GM12891 (cell line): ENCODE measurements around the gene NDUFA5. TPM values are rescaled to one million over a fixed set of nuclear protein-coding genes. Genes with fewer than 3 reads are reported as not detected.

Source experiments
- DNase-seq: peaks from one replicate; pipeline ENCODE4 v3.0.0; 2011; ENCODE audit warnings: low spot score; ENCODE audit not compliant: insufficient read length
- FAIRE-seq: peaks from 2 replicates; lab custom pipeline; 2011; peaks lifted over from hg19 to GRCh38; lab: Jason Lieb, UNC
- PAX5 ChIP-seq: IDR thresholded peaks from 2 replicates; pipeline ENCODE4 v1.6.1; 2011; ENCODE audit warnings: low read length, moderate library complexity, mild to moderate bottlenecking; ENCODE audit not compliant: insufficient read depth, severe bottlenecking
- POLR2A ChIP-seq: IDR thresholded peaks from 2 replicates; pipeline ENCODE4 v1.6.1; 2011; ENCODE audit warnings: low read depth, low read length, control low read depth
- POLR2AphosphoS5 ChIP-seq: IDR thresholded peaks from 2 replicates; pipeline ENCODE4 v1.6.1; 2011; ENCODE audit warnings: low read depth, low read length, control low read depth
- POU2F2 ChIP-seq: IDR thresholded peaks from 2 replicates; pipeline ENCODE4 v1.6.1; 2011; ENCODE audit warnings: low read depth, mild to moderate bottlenecking, control low read depth, low read length, moderate library complexity
- SPI1 ChIP-seq: IDR thresholded peaks from 2 replicates; pipeline ENCODE4 v1.6.1; 2011; ENCODE audit warnings: low read depth, low read length, control low read depth
- TAF1 ChIP-seq: IDR thresholded peaks from 2 replicates; pipeline ENCODE4 v1.6.1; 2011; ENCODE audit warnings: low read depth, low read length, control low read depth
- polyA plus RNA-seq: library from polyadenylated mRNA; unstranded; fragments of >200 nt; gene quantifications from one replicate; pipeline ENCODE4 v1.2.1, GENCODE V29; 2012; ENCODE audit warnings: low read depth, missing spikeins, inconsistent platforms; ENCODE audit not compliant: missing spikeins

Gene NDUFA5
- polyA plus RNA-seq: 38.7 TPM

DNA sequence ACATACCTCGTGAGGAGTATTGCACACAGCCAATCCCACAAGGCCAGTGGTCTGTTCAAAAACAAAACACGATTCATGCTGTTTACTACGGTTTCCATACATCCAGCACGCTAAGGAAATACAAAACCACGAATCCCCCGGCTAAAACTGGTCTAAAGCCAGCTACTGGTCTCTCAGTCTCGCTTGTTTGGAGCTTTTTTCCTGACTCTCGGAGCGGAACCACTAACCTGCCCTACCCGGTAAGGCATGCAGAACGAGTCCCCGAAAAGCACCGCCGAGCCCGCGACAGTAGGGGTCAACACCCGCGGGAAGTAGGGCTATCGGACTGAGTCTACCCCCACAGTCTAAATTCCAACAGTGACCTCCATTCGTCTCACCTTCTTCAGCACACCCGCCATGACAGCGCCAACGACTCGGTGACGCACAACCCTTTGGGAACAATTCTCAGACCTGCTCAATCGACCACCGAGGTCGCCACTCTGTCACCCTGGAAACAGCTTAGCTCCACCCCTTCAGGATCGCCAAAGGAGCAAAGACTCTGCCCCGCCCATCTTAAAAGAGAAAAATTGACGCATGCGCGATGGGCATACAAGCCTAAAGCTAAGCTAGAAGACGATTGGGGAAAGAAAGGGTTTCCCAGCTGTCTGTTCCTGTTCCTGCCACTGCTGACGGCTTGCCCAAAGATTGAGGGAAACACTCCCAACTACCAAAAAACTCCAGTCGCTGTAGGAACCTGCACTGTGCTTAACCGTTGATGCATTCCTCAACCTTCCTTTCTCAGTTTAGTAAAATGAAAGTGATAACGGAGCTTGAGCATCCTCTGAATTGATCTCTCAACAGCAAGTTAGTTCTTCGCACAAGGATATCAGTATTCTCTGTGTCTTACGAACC is at the start of gene NDUFA5:
NDUFA5 (minus strand) TSS at position 421 of the 891 bp plus-strand sequence; CDS start at position 398, 23 bp downstream.
- TF ChIP-seq PAX5 (peak; percentile 33), POU2F2 (peak; percentile 62; the same call in 1 of the 2 replicates), TAF1 (peak; percentile 89), SPI1 (no peak), POLR2A (peak; percentile 78), POLR2AphosphoS5 (peak; percentile 75)
- peak; percentile 97 for FAIRE-seq

DNA sequence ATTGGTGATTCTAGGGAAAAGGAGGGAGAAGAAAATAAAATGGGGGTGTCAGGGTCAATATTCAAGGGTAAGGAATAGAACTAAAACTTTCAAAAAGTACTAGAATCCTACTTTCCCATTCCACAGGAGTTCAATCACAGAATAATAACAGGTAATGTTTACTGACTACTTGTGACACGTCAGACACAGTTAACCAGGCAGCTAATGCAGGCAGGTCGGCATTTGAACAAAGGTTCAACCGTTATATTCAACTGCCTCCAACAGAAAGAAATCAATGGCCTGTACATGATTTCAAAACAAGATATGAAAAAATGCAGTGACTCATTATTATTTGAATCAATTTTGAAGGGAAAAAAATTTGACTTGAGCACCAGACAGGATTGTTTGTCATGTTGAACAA is 47.1 kb upstream of the NDUFA5 start:
- TF ChIP-seq POLR2A (no peak), PAX5 (no peak), POU2F2 (no peak), TAF1 (no peak), SPI1 (no peak), POLR2AphosphoS5 (no peak)
- DNase-seq (no peak), FAIRE-seq (no peak)

More for the DNA sequence above, at the start of gene NDUFA5:
- DNase-seq: peak; percentile 45

DNA sequence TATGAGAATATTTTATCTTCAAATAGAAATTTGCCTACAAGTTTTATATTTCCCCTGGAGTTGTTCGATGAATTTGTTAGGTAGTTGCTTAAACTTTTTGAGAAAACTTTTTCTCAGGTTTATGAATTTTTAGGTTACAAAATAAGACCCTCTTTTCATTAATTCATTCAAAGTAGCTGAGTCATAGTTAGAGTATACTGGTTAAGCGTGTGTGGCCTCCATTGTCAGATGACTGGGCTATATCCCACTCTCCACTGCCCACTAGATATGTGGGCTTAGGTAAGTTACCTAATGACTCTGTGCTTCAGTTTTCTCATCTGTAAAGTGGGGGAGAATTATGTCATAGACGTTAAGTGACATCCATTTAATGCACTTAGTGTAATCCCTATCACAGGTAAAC is 45.0 kb upstream of the NDUFA5 start:
- FAIRE-seq: no peak
- DNase-seq: no peak
- no peak for TF ChIP-seq PAX5

DNA sequence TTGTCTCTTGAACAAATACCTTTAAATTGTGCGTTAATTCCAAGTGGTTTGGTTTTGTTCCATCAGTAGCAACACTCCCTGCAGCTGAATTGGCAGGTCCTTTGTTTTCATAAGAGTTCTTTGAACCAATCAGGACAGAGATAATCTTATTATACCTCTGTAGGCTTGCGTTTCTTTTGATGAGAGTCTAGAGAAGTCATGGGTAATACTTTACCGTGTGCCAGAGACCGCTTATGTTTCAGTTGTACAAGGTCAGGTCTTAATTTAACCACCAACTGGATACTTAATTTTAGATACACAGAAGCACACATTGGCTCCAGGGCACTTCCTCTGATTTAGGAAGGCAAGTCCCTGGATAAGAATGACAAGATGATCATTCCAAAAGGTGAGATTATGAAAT is 43.9 kb upstream of the NDUFA5 start, which contains the start of gene ASB15:
ASB15 (plus strand) TSS at position 292 of the 400 bp plus-strand sequence. CDS start 12,682 bp downstream, outside the sequence.
- TF ChIP-seq POLR2AphosphoS5 (no peak), POU2F2 (no peak)
- DNase-seq (no peak), FAIRE-seq (no peak)

GRCh38 chr7:123600876-123601275 is 43.3 kb upstream of the NDUFA5 start:
- DNase-seq: no peak
- FAIRE-seq: no peak
- TF ChIP-seq POU2F2 (no peak), POLR2AphosphoS5 (no peak), TAF1 (no peak), POLR2A (no peak), PAX5 (no peak), SPI1 (no peak)

GRCh38 chr7:123599766-123600165 is 42.1 kb upstream of the NDUFA5 start:
- TF ChIP-seq TAF1: no peak
- no peak for TF ChIP-seq PAX5
- TF ChIP-seq POU2F2: no peak
- TF ChIP-seq SPI1: no peak
- no peak for TF ChIP-seq POLR2A
- FAIRE-seq: no peak
- no peak for DNase-seq

DNA sequence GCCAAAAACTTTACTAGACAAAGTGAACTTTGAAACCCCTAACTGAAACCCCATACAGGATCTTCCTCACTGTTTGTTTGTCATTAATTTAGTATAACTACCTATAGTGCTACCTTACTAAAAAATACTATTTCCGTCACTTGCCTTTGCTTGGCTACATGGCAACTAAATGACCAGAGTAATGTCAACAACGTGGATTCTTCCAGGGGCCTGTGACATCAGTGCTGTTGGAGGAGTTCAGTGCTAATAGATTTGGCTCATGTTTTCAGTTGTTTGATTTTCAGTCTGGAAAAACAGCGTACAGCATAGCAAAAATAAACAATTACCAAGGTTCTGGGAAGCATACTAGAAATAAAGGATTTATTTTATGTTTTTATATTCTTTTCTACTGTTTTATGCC is 41.0 kb upstream of the NDUFA5 start:
- FAIRE-seq: no peak
- TF ChIP-seq POLR2AphosphoS5: no peak
- no peak for TF ChIP-seq TAF1
- no peak for TF ChIP-seq POU2F2
- no peak for TF ChIP-seq SPI1
- no peak for TF ChIP-seq PAX5
- no peak for TF ChIP-seq POLR2A
- DNase-seq: no peak

GRCh38 chr7:123594813-123595241 is 37.2 kb upstream of the NDUFA5 start:
- DNase-seq: no peak
- TF ChIP-seq POU2F2 (no peak), POLR2AphosphoS5 (no peak), POLR2A (no peak)
- FAIRE-seq: no peak

GRCh38 chr7:123588376-123588775 is 30.8 kb upstream of the NDUFA5 start:
- FAIRE-seq: no peak
- TF ChIP-seq PAX5 (no peak), POU2F2 (no peak), TAF1 (no peak), POLR2A (no peak), POLR2AphosphoS5 (no peak), SPI1 (no peak)

DNA sequence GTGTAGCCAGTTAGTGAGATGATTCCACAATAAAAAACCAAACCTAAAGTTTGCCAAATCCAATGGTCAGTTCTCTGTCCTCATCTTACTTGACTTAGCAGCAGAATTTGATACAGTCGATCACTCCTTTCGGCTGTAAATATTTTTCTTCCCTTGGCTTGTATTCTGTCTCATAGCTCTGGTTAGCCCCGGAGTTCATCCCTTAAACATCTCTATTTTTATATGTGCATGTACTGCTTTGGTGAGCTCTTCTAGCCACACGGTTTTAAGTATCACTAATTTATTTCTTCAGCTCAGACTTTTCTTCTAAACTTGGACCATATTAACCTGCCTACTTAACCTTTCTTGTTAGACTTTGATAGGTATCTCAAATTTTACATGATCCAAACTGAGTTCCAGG is 26.2 kb upstream of the NDUFA5 start:
- DNase-seq (no peak), FAIRE-seq (no peak)
- TF ChIP-seq POLR2A: no peak
- TF ChIP-seq TAF1: no peak
- no peak for TF ChIP-seq PAX5
- no peak for TF ChIP-seq POU2F2
- no peak for TF ChIP-seq POLR2AphosphoS5
- no peak for TF ChIP-seq SPI1

More at GRCh38 chr7:123588376-123588775, 30.8 kb upstream of the NDUFA5 start:
- no peak for DNase-seq

DNA sequence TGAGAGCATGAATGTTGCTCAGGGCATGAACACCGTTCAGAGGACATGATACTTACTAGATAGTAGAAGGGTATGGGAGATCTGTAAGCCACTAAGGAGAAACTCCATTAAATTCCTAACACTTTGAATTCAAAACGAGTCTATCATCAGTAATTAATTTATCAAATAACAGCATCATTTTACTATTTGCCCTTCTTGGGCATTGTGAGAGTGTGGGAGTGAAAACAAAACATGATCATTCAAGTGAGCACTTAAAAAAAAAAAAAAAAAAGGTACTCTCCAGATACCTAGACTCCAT is 23.5 kb upstream of the NDUFA5 start:
- no peak for FAIRE-seq
- no peak for DNase-seq
- TF ChIP-seq POLR2AphosphoS5: no peak
- no peak for TF ChIP-seq PAX5
- TF ChIP-seq POLR2A: no peak
- no peak for TF ChIP-seq POU2F2
- TF ChIP-seq SPI1: no peak
- no peak for TF ChIP-seq TAF1
